ENCODE results near the gene RAB5A. TPM values are rescaled to one million over a fixed set of nuclear protein-coding genes. Genes with fewer than 3 reads are reported as not detected.
"Not testable (repeated sequence)": the region's sequence is repeated elsewhere in the genome, so short reads cannot be mapped to it uniquely, and the experiment has no call there.

The RAB5A gene
- total RNA-seq, 4 donors from 2014 or later = 34.1 to 76.4 (median 60.0) TPM

- Histone ChIP-seq H3K4me3 (no peak overlapping the region), H3K4me1 (no peaks in the 10 kb centered on the region), H3K9me3 (no peaks in the 10 kb centered on the region), H3K36me3 (no peaks in the 10 kb centered on the region), H3K27ac (no peak overlapping the region), H3K27me3 (no peaks in the 10 kb centered on the region)
- intact Hi-C loops (cut with DNase I; ENCODE audit: low total_unique reads) = no loop called here
- no peak for DNase-seq
- no peak for TF ChIP-seq POLR2A (IDR thresholded peaks at IDR 0.05)
- TF ChIP-seq CTCF (IDR thresholded peaks at IDR 0.05) = no peak
Measured at GRCh38 chr3:20007960-20008359, 61.1 kb downstream of the RAB5A start.

- H3K36me3 ChIP-seq = no peaks in the 10 kb centered on the region
- no peak for TF ChIP-seq POLR2A (IDR thresholded peaks at IDR 0.05)
- no peak for TF ChIP-seq CTCF (IDR thresholded peaks at IDR 0.05)
- no peaks in the 10 kb centered on the region for H3K4me1 ChIP-seq
- H3K27me3 ChIP-seq = no peaks in the 10 kb centered on the region
- intact Hi-C loops (cut with DNase I; ENCODE audit: low total_unique reads) = no loop called here
- H3K4me3 ChIP-seq = no peak overlapping the region
- H3K27ac ChIP-seq = no peak overlapping the region
- no peak for DNase-seq
- H3K9me3 ChIP-seq = no peaks in the 10 kb centered on the region
Measured at GRCh38 chr3:20008646-20009045, 61.7 kb downstream of the RAB5A start.

GRCh38 chr3:20012164-20012563, 65.3 kb downstream of the RAB5A start, which contains the start of gene PP2D1:
Gene PP2D1 (minus strand): TSS chr3:20012264. CDS start chr3:20012072, 192 bp downstream.
- TF ChIP-seq CTCF (IDR thresholded peaks at IDR 0.05) (no peak), POLR2A (IDR thresholded peaks at IDR 0.05) (no peak)
- no peaks in the 10 kb centered on the region for H3K36me3 ChIP-seq
- no peak within 1 kb of the TSS for H3K4me3 ChIP-seq
- H3K27ac ChIP-seq = no peak within 1 kb of the TSS
- intact Hi-C loops (cut with DNase I; ENCODE audit: low total_unique reads) = no loop called here
- no peaks in the 10 kb centered on the region for H3K9me3 ChIP-seq
- H3K27me3 ChIP-seq = no peaks in the 10 kb centered on the region
- H3K4me1 ChIP-seq = no peaks in the 10 kb centered on the region
- DNase-seq = no peak

- H3K9me3 ChIP-seq = no peaks in the 10 kb centered on the region
- TF ChIP-seq POLR2A (IDR thresholded peaks at IDR 0.05) (no peak), CTCF (IDR thresholded peaks at IDR 0.05) (no peak)
- DNase-seq = no peak
- intact Hi-C loops (cut with DNase I; ENCODE audit: low total_unique reads) = no loop called here
- no peaks in the 10 kb centered on the region for H3K4me1 ChIP-seq
- H3K36me3 ChIP-seq = no peaks in the 10 kb centered on the region
- no peaks in the 10 kb centered on the region for H3K27me3 ChIP-seq
- no peak overlapping the region for H3K4me3 ChIP-seq
- H3K27ac ChIP-seq = no peak overlapping the region
Measured at GRCh38 chr3:20013396-20013795, 66.5 kb downstream of the RAB5A start.

GRCh38 chr3:20015525-20015924, 68.6 kb downstream of the RAB5A start:
- H3K27me3 ChIP-seq = no peaks in the 10 kb centered on the region
- H3K36me3 ChIP-seq = no peaks in the 10 kb centered on the region
- no peak overlapping the region for H3K4me3 ChIP-seq
- TF ChIP-seq CTCF (IDR thresholded peaks at IDR 0.05) = no peak
- no peak for DNase-seq
- intact Hi-C loops (cut with DNase I; ENCODE audit: low total_unique reads) = no loop called here
- no peaks in the 10 kb centered on the region for H3K4me1 ChIP-seq
- H3K27ac ChIP-seq = no peak overlapping the region
- no peaks in the 10 kb centered on the region for H3K9me3 ChIP-seq

GRCh38 chr3:20016076-20016475, 69.2 kb downstream of the RAB5A start:
- H3K9me3 ChIP-seq; H3K27me3 ChIP-seq; DNase-seq; intact Hi-C loops (cut with DNase I; ENCODE audit: low total_unique reads); H3K4me3 ChIP-seq; H3K27ac ChIP-seq; H3K4me1 ChIP-seq; H3K36me3 ChIP-seq: not testable (repeated sequence)
